OCI-LY3 (cell line): ENCODE results near the gene CD248.

Experiments
- EZH2phosphoT487 ChIP-seq: fragments of 200-600 bp; shearing (Covaris generic); IDR thresholded peaks from 2 replicates; pipeline ENCODE4 v1.6.1; 2018; ENCODE audit warnings: antibody characterized with exemption, mixed run types, low read depth
- TF ChIP-seq, protein P1 (sequence below): fragments of 200-600, 300-600 bp; sonication (generic); IDR thresholded peaks from 2 replicates; pipeline ENCODE4 v1.5.1; 2014; ENCODE audit warnings: antibody characterized with exemption, low read length, low read depth

GRCh38 chr11:66345316-66345649 lies 28.4 kb upstream of the CD248 start:
- TF ChIP-seq, protein P1, sequence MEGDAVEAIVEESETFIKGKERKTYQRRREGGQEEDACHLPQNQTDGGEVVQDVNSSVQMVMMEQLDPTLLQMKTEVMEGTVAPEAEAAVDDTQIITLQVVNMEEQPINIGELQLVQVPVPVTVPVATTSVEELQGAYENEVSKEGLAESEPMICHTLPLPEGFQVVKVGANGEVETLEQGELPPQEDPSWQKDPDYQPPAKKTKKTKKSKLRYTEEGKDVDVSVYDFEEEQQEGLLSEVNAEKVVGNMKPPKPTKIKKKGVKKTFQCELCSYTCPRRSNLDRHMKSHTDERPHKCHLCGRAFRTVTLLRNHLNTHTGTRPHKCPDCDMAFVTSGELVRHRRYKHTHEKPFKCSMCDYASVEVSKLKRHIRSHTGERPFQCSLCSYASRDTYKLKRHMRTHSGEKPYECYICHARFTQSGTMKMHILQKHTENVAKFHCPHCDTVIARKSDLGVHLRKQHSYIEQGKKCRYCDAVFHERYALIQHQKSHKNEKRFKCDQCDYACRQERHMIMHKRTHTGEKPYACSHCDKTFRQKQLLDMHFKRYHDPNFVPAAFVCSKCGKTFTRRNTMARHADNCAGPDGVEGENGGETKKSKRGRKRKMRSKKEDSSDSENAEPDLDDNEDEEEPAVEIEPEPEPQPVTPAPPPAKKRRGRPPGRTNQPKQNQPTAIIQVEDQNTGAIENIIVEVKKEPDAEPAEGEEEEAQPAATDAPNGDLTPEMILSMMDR, result no peak
- no peak for TF ChIP-seq EZH2phosphoT487
